HepG2 (cell line): Measurements from ENCODE around the gene MST1. TPM values are rescaled to one million over a fixed set of nuclear protein-coding genes. Genes with fewer than 3 reads are reported as not detected.

Experiments
- ATAC-seq: fragments of 200-7000 bp; cut with Tn5 transposase; 3 replicates; pipeline ENCODE4 v1.9.1; 2020; ENCODE audit warnings: mild to moderate bottlenecking, moderate library complexity
- BruUV-seq: library from RNA; stranded (reverse); fragments of 400-500 nt; replicated peaks from 2 replicates; lab custom pipeline; 2021; lab: Mats Ljungman, UMichigan
- CTCF ChIA-PET: fragments of 300-600 bp; formaldehyde crosslinking; extraction: SDS; loops from one replicate; lab custom pipeline; 2021; ENCODE audit warnings: low total read pairs, inconsistent platforms, low intra/inter-chr PET ratio; lab: Yijun Ruan, JAX
- POLR2A ChIA-PET: fragments of 350-600 bp; sonication (Branson Sonifier 250); formaldehyde crosslinking; loops from one replicate; lab custom pipeline; 2020; ENCODE audit warnings: antibody characterized with exemption, inconsistent platforms; lab: Yijun Ruan, JAX
- DNase-seq: peaks from one replicate; pipeline ENCODE4 v3.0.0-alpha.2; 2015; ENCODE audit warnings: low spot score
- FAIRE-seq: peaks from 3 replicates; lab custom pipeline; 2011; peaks lifted over from hg19 to GRCh38; lab: Jason Lieb, UNC
- H2AFZ ChIP-seq: one replicate; pipeline ENCODE4 v1.6.1; 2011; ENCODE audit warnings: low read length, inconsistent platforms
- H3K27ac ChIP-seq: fragments of 300-600 bp; 3 replicates; pipeline ENCODE4 v1.8.0; 2011; ENCODE audit warnings: mixed run types, mild to moderate bottlenecking, mixed read lengths, low read length, inconsistent platforms; ENCODE audit not compliant: insufficient read depth; ENCODE audit errors: extremely low read length
- H3K27me3 ChIP-seq, 2 experiments: fragments of 200-600 bp in 1 of 2; 2 replicates in 1 of 2; 3 replicates in 1 of 2; pipeline versions ENCODE4 v1.6.0 to v1.8.0; 2011; ENCODE audit warnings: low read length in 2 of 2, mild to moderate bottlenecking in 2 of 2, moderate library complexity in 2 of 2, inconsistent platforms in 1 of 2; ENCODE audit not compliant: insufficient read depth in 2 of 2, control insufficient read depth in 1 of 2
- H3K36me3 ChIP-seq, 2 experiments: fragments of 200-600 bp in 1 of 2; replicated peaks in 1 of 2; 2 replicates in 1 of 2; 3 replicates in 1 of 2; pipeline versions ENCODE4 v1.5.1 to v1.8.0; 2011; ENCODE audit warnings: low read length in 2 of 2, inconsistent platforms in 1 of 2; ENCODE audit not compliant: insufficient read depth in 2 of 2, control insufficient read depth in 1 of 2
- H3K4me1 ChIP-seq: 2 replicates; pipeline ENCODE4 v1.5.1; 2012; ENCODE audit warnings: low read length, inconsistent platforms; ENCODE audit not compliant: insufficient read depth
- H3K4me2 ChIP-seq: 2 replicates; pipeline ENCODE4 v1.6.0; 2011; ENCODE audit warnings: low read depth, low read length, inconsistent platforms
- H3K4me3 ChIP-seq, 3 experiments: fragments of 200-600 bp in 1 of 3; sonication (generic), shearing (Covaris generic) in 1 of 3; replicated peaks in 1 of 3; 2 replicates each; pipeline ENCODE4 v1.5.1; 2011 to 2016; ENCODE audit warnings: low read length in 3 of 3, inconsistent platforms in 2 of 3, low read depth in 2 of 3, mild to moderate bottlenecking in 2 of 3, control low read depth in 1 of 3, mixed read lengths in 1 of 3; ENCODE audit not compliant: insufficient read depth in 1 of 3
- H3K79me2 ChIP-seq: one replicate; pipeline ENCODE4 v1.6.1; 2011; ENCODE audit warnings: low read length, inconsistent platforms; ENCODE audit not compliant: insufficient read depth
- H3K9ac ChIP-seq: 2 replicates; pipeline ENCODE4 v1.6.0; 2011; ENCODE audit warnings: mild to moderate bottlenecking, low read depth, low read length, inconsistent platforms; ENCODE audit not compliant: insufficient read depth
- H3K9me3 ChIP-seq: 2 replicates; pipeline ENCODE4 v1.5.1; 2012; ENCODE audit warnings: mild to moderate bottlenecking, low read length
- H4K20me1 ChIP-seq: 2 replicates; pipeline ENCODE4 v1.6.0; 2011; ENCODE audit warnings: inconsistent platforms, mild to moderate bottlenecking, low read length, moderate library complexity; ENCODE audit not compliant: insufficient read depth
- ARNT ChIP-seq: fragments of 450-650 bp; IDR thresholded peaks from 2 replicates; pipeline ENCODE4 v1.6.1; 2017
- ASH2L ChIP-seq: fragments of 300-600, 200-600 bp; sonication (generic); IDR thresholded peaks from 2 replicates; pipeline ENCODE4 v1.7.0; 2017; ENCODE audit warnings: low read depth, mild to moderate bottlenecking, moderate library complexity, mixed read lengths, low read length; ENCODE audit not compliant: insufficient read length
- CHD2 ChIP-seq: IDR thresholded peaks from 2 replicates; pipeline ENCODE4 v1.6.1; 2011; ENCODE audit warnings: low read depth, low read length, improper control_type of control experiment
- CREB3 ChIP-seq: sonication (generic); formaldehyde crosslinking; IDR thresholded peaks from 2 replicates; pipeline ENCODE4 v1.5.0; 2020; ENCODE audit warnings: missing genetic modification reagents
- DBP ChIP-seq: sonication (generic); formaldehyde crosslinking; IDR thresholded peaks from 2 replicates; pipeline ENCODE4 v1.4.0; 2020; ENCODE audit warnings: missing genetic modification reagents; ENCODE audit errors: not compliant biosample characterization
- JARID2 ChIP-seq: sonication (generic); formaldehyde crosslinking; IDR thresholded peaks from 2 replicates; pipeline ENCODE4 v1.8.1; 2023; ENCODE audit warnings: missing genetic modification reagents, inconsistent platforms; ENCODE audit not compliant: insufficient replicate concordance
- MYPOP ChIP-seq: sonication (generic); formaldehyde crosslinking; IDR thresholded peaks from 2 replicates; pipeline ENCODE4 v1.8.1; 2023; ENCODE audit warnings: mild to moderate bottlenecking, moderate library complexity, missing genetic modification reagents
- NFRKB ChIP-seq: fragments of 450-650 bp; IDR thresholded peaks from 2 replicates; pipeline ENCODE4 v1.6.1; 2017
- PRDM15 ChIP-seq: sonication (generic); formaldehyde crosslinking; IDR thresholded peaks from 2 replicates; pipeline ENCODE4 v1.4.0; 2020; ENCODE audit warnings: missing genetic modification reagents
- TCF12 ChIP-seq, 2 experiments: fragments of 450-650 bp in 1 of 2; sonication (generic) in 1 of 2; formaldehyde crosslinking in 1 of 2; IDR thresholded peaks; 2 replicates each; pipeline versions ENCODE4 v1.6.1 to v1.8.0; 2017 to 2022; ENCODE audit warnings: antibody characterized with exemption in 1 of 2, mild to moderate bottlenecking in 1 of 2, missing genetic modification reagents in 1 of 2, moderate library complexity in 1 of 2
- TSC22D2 ChIP-seq: sonication (generic); formaldehyde crosslinking; IDR thresholded peaks from 2 replicates; pipeline ENCODE4 v1.5.1; 2020; ENCODE audit warnings: missing genetic modification reagents, mild to moderate bottlenecking, borderline replicate concordance
- USF2 ChIP-seq, 2 experiments: sonication (generic) in 1 of 2; formaldehyde crosslinking in 1 of 2; IDR thresholded peaks; 2 replicates each; pipeline versions ENCODE4 v1.5.1 to v1.6.1; 2011 to 2020; ENCODE audit warnings: borderline replicate concordance in 1 of 2, low read depth in 1 of 2, low read length in 1 of 2, mild to moderate bottlenecking in 1 of 2, missing genetic modification reagents in 1 of 2, moderate library complexity in 1 of 2
- ZFP41 ChIP-seq: sonication (generic); formaldehyde crosslinking; IDR thresholded peaks from 2 replicates; pipeline ENCODE4 v1.4.0; 2020; ENCODE audit warnings: mild to moderate bottlenecking, missing genetic modification reagents, borderline replicate concordance
- ZNF12 ChIP-seq: sonication (generic); formaldehyde crosslinking; IDR thresholded peaks from 2 replicates; pipeline ENCODE4 v1.5.0; 2020; ENCODE audit warnings: missing genetic modification reagents
- ZNF550 ChIP-seq: sonication (generic); formaldehyde crosslinking; IDR thresholded peaks from 2 replicates; pipeline ENCODE4 v1.4.0; 2020; ENCODE audit warnings: mild to moderate bottlenecking, missing genetic modification reagents, borderline replicate concordance
- ZNF780A ChIP-seq: sonication (generic); formaldehyde crosslinking; IDR thresholded peaks from 2 replicates; pipeline ENCODE4 v1.8.0; 2022; ENCODE audit warnings: mild to moderate bottlenecking, missing genetic modification reagents, moderate library complexity
- WGBS: methylation state at CpG from one replicate; pipeline ENCODE4 v1.1.6; 2017; ENCODE audit warnings: low lambda C conversion rate; 5-methylcytosine and 5-hydroxymethylcytosine counted together
- in situ Hi-C: cut with HindIII; loops from 2 replicates; pipeline ENCODE4 v1.10.0; 2017; ENCODE audit warnings: low pct_unique_long_range_greater_than_20kb; ENCODE audit not compliant: extremely low pct_ligation_motif_present
- intact Hi-C: fragments of 100-400 bp; cut with micrococcal nuclease; formaldehyde crosslinking; loops from one replicate; pipeline ENCODE4 v1.10.0; 2022; ENCODE audit not compliant: unreplicated experiment
- polyA plus RNA-seq, 8 experiments: library from polyadenylated mRNA; depleted of rRNA in 3 of 8; stranded (reverse) in 7 of 8; unstranded in 1 of 8; fragments of >200 nt; fragmentation: Illumina TruSeq in 4 of 8; extraction: Trizol in 4 of 8; gene quantifications; 2 replicates each; pipeline versions ENCODE4 v1.2.1 to v1.2.3, GENCODE V29; 2011 to 2016; ENCODE audit warnings: low read depth in 4 of 8, missing spikeins in 1 of 8, mixed read lengths in 1 of 8; ENCODE audit not compliant: insufficient read depth in 1 of 8
- total RNA-seq, 5 experiments: library from RNA; depleted of rRNA; stranded (reverse); fragments of >200 nt; fragmentation: Illumina TruSeq; extraction: Trizol; gene quantifications; 2 replicates each; pipeline ENCODE4 v1.2.3, GENCODE V29; 2016; ENCODE audit warnings: low read depth in 1 of 5

Gene MST1
- total and polyA plus RNA-seq, 2 of the 13 experiments (the other 11 are each of a cell fraction or from before 2014, with no cell fraction given) = 189 to 452 TPM

GRCh38 chr3:49727924-49728361 is 38.7 kb upstream of the MST1 start:
- no TSS peak for BruUV-seq
- H4K20me1 ChIP-seq = no peaks in the 10 kb centered on the region
- no peak for FAIRE-seq
- H3K9me3 ChIP-seq = no peaks in the 10 kb centered on the region
- no peak overlapping the region for H2AFZ ChIP-seq
- peaks cover 16 to 45% of the 10 kb centered on the region in 2 experiments for H3K36me3 ChIP-seq
- H3K27me3 ChIP-seq = no peaks in the 10 kb centered on the region
- intact Hi-C loops (no loop called here), in situ Hi-C loops (no loop called here)
- POLR2A ChIA-PET = no interaction called here
- no peak overlapping the region for H3K4me2 ChIP-seq
- TF ChIP-seq TCF12 (IDR thresholded peaks at IDR 0.05) (no peak), TCF12 (CRISPR knock-in tag; IDR thresholded peaks at IDR 0.05) (no peak), CHD2 (no peak), USF2 (IDR thresholded peaks at IDR 0.05; ENCODE audit: low read depth, low read length) (no peak), USF2 (CRISPR knock-in tag; IDR thresholded peaks at IDR 0.05; ENCODE audit: borderline replicate concordance) (no peak), ZFP41 (CRISPR knock-in tag) (no peak), MYPOP (CRISPR knock-in tag) (no peak), JARID2 (CRISPR knock-in tag) (no peak), ARNT (no peak), ZNF780A (CRISPR knock-in tag) (no peak), DBP (no peak), ASH2L (no peak), ZNF12 (CRISPR knock-in tag) (no peak), PRDM15 (CRISPR knock-in tag) (no peak), ZNF550 (CRISPR knock-in tag) (no peak), TSC22D2 (CRISPR knock-in tag) (no peak), CREB3 (CRISPR knock-in tag) (no peak), NFRKB (no peak)
- CTCF ChIA-PET = no interaction called here
- 97% methylated on average over 15 of the region's 15 CpGs for WGBS
- no peak overlapping the region for H3K27ac ChIP-seq
- no peak for DNase-seq
- H3K4me3 ChIP-seq = no peak overlapping the region
- ATAC-seq = no peak
- H3K79me2 ChIP-seq = peaks cover 6% of the 10 kb centered on the region
- no peak overlapping the region for H3K9ac ChIP-seq
- peaks cover 19% of the 10 kb centered on the region for H3K4me1 ChIP-seq
